Measurements from ENCODE around the gene CARMIL3. TPM values are rescaled to one million over a fixed set of nuclear protein-coding genes. Genes with fewer than 3 reads are reported as not detected.
"Not testable (repeated sequence)": the region's sequence is repeated elsewhere in the genome, so short reads cannot be mapped to it uniquely, and the experiment has no call there.

CARMIL3 gene
- total RNA-seq, 1 donor from 2014 or later, result 1.5 TPM

DNA sequence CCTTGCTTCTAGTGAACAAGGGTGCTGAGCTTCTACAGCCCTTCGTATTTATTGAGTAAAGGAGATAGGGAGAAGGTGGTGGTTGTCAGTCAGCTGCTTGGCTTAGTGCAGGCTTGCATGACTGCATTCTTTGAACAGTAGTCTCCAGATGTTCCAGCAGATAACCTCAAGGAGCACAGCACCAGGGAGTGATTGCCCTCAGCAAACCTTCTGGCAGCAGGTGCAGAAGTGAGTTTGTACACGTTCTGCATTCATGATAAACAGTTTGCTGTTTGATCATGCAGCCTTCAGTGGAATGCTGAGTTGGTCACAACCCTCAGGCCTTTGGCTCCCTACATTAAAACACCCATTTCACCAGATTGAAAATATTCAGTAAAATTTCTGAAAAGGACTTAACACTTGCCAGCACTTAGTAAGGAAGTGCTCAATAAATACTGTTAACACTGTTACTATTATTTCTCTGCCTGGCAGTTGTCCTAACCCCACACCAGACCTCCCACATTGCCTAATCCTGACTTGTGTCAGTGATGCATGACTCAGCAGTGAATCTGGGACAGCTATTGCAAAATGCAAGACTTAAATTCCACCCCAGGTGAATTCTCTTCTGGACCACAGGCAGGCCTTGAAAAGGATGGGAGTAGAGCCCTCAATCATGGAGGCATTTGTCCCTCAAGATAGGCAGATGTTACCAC, 18.9 kb upstream of the CARMIL3 start:
- peaks cover 15% of the 10 kb centered on the region for H3K9me3 Mint-ChIP-seq
- intact Hi-C loops (cut with micrococcal nuclease), result no loop called here
- no peaks in the 10 kb centered on the region for H3K36me3 Mint-ChIP-seq (ENCODE audit: low read depth)

DNA sequence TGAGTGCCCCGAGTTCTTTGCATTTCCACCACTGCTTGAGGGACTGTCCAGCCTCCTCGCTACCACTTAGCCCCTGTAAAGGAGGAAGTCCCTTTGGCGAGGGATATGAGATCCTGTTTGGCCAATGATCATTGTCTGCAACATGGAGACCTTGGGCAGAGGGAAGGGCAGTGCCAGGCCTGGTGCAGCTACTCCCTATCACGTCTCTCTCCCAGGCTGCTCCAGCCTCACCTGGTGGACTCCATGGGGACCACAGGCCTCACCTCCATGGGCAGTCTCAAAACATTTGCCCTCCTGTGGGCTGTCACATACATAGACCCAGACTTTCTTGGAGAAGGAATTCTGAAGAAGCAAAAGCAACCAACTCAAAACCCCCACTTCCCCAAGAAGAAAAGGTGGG, 16.0 kb upstream of the CARMIL3 start:
- not testable (repeated sequence) for H3K27me3 Mint-ChIP-seq; DNase-seq; H3K36me3 Mint-ChIP-seq (ENCODE audit: low read depth)
- Mint-ChIP-seq H3K9me3 (peaks cover 12% of the 10 kb centered on the region), H3K4me1 (peaks cover 13% of the 10 kb centered on the region), H3K4me3 (peak overlapping the region; percentile 91), H3K27ac (peak overlapping the region; percentile 40)
- intact Hi-C loops (cut with micrococcal nuclease), result loop anchor here (1.0 to 5.0 kb wide), 3 partner anchors 17 to 48 kb away; partner anchors contain the start of genes CARMIL3 and DHRS4L2

More for the DNA sequence above, 18.9 kb upstream of the CARMIL3 start:
- H3K27me3 Mint-ChIP-seq, result peaks cover 4% of the 10 kb centered on the region
- peaks cover 13% of the 10 kb centered on the region for H3K4me1 Mint-ChIP-seq
- H3K27ac Mint-ChIP-seq, result no peak overlapping the region
- H3K4me3 Mint-ChIP-seq, result no peak overlapping the region
- no peak for DNase-seq

DNA sequence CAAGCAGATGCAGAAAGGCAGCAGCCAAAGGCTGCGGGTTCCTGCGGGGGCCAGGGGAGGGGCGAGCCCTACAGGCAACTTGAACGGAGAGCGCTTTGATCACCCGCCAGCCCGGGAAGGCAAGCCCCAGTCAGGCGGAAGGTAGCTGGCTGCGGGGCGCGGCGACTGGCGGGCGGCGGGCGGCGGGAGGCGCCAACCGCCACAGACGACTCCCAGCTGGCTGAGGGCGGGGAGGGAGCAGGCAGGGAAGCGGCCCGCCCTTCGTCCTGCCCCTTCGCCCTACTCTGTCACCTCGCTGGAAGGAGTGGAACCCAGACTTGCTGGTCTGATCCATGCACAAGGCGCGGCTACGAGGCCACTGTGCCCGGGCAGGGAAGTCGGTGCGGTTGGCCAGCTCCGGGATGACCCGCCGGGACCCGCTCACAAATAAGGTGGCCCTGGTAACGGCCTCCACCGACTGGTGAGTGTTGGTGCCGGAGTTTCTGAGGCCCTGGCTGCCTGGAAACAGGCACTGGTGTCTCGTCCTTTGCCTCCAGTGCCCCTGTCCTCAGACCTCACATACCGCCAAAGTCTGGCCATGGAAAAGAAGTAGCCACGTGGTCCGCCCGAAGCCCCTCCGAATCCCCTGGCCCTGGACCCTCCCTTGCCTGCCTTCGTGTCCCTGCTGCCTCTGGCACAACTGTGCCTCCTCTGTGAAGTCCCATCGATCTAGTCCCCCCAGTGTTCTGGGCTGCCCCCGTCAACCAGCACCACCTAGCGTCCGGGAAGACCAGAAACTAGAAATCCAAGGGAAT, 15.4 kb upstream of the CARMIL3 start:
- Mint-ChIP-seq H3K4me1 (peaks cover 13% of the 10 kb centered on the region), H3K27me3 (peaks cover 3% of the 10 kb centered on the region), H3K36me3 (ENCODE audit: low read depth) (no peaks in the 10 kb centered on the region), H3K27ac (peak overlapping the region; percentile 87), H3K4me3 (peak overlapping the region; percentile 91), H3K9me3 (peaks cover 6% of the 10 kb centered on the region)
- intact Hi-C loops (cut with micrococcal nuclease), result loop anchor here (1.0 to 5.0 kb wide), 3 partner anchors 16 to 49 kb away; partner anchors contain the start of genes CARMIL3 and DHRS4L2
- DNase-seq, result peak; percentile 91

DNA sequence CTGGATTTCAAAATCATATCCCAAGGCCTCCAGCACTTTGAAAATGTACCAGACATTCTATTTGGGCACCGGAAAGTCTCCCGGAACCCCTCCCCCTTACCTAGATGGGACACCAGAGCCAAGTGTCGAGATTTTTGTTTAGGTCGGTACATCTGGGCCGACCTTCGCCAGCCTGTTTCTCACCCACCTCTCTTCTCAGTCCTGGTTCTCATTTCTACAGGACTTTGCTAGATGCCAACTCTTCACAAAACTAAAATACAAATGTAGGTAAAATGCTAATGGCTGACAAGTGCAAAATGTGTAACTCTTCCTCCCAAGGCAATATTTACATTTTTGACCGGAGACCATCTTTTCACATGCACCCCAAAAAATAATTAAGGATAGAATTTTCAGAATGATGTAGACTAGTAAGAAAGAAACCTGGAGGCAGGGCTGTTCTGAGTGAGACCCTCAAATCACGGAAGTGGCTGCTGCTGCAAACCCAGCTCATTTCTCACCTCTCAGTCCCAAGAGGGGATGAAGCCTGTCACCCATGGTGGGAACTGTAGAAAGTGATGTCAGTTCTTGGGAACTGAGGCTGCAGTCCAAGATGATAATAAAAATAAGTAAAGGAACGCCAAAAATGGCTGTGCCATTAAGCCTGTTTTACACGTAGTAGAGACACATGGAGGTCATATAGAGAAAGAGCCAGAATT, 14.7 kb upstream of the CARMIL3 start:
- not testable (repeated sequence) for H3K36me3 Mint-ChIP-seq (ENCODE audit: low read depth)
- H3K27ac Mint-ChIP-seq, result peak overlapping the region; percentile 87
- intact Hi-C loops (cut with micrococcal nuclease), result loop anchor here (1.0 to 5.0 kb wide), 3 partner anchors 15 to 50 kb away; partner anchors contain the start of genes CARMIL3 and DHRS4L2

DNA sequence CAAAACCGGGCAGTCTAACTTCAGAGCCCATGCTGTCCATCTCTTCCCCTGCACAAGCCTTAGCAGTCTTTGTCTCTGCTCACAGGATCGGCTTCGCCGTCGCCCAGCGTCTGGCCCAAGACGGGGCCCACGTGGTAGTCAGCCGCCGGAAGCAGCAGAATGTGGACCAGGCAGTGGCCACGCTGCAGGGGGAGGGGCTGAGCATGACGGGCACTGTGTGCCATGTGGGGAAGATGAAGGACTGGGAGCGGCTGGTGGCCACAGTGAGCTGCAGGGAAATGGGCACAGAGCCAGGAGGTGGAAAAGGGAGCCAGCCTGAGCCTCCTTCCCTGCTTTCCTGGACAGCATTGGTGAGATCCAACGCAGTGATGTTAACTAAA, 14.2 kb upstream of the CARMIL3 start:
- DNase-seq, result no peak
- no peaks in the 10 kb centered on the region for H3K36me3 Mint-ChIP-seq (ENCODE audit: low read depth)
- H3K4me3 Mint-ChIP-seq, result no peak overlapping the region
- peaks cover 3% of the 10 kb centered on the region for H3K27me3 Mint-ChIP-seq
- peaks cover 13% of the 10 kb centered on the region for H3K4me1 Mint-ChIP-seq
- H3K27ac Mint-ChIP-seq, result no peak overlapping the region
- H3K9me3 Mint-ChIP-seq, result peaks cover 5% of the 10 kb centered on the region
- intact Hi-C loops (cut with micrococcal nuclease), result loop anchor here (5.0 kb wide), 1 partner anchor 50 kb away; the partner anchor contains the start of gene DHRS4L2

More for the DNA sequence above, 14.7 kb upstream of the CARMIL3 start:
- not testable (repeated sequence) for H3K27me3 Mint-ChIP-seq, DNase-seq, H3K9me3 Mint-ChIP-seq
- Mint-ChIP-seq H3K4me1 (peaks cover 13% of the 10 kb centered on the region), H3K4me3 (peak overlapping the region; percentile 91)

DNA sequence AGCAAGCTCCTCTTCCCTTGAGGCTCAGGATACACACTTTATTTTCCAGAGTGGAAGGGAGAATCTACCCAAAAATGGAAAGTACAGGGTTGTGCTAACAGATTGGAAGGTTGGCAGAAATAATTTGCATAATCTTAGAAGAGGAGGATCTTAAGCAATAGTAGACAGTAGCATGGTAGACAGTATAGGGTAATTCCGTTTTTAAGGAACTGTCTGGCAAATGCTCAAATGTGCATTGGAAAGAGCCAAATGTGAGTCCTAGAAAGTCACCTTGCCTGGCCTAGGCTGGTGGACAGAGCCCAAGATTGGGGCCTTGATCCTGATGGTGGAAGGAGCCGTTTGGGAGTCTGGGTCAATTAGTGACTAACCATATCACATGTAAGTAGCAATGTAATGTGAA, 13.1 kb upstream of the CARMIL3 start:
- intact Hi-C loops (cut with micrococcal nuclease), result loop anchor here (5.0 kb wide), 1 partner anchor 51 kb away; the partner anchor contains the start of gene DHRS4L2
- DNase-seq, result no peak
- peaks cover 5% of the 10 kb centered on the region for H3K9me3 Mint-ChIP-seq
- H3K4me1 Mint-ChIP-seq, result peaks cover 13% of the 10 kb centered on the region
- H3K36me3 Mint-ChIP-seq (ENCODE audit: low read depth), result no peaks in the 10 kb centered on the region
- no peak overlapping the region for H3K4me3 Mint-ChIP-seq
- H3K27ac Mint-ChIP-seq, result no peak overlapping the region
- peaks cover 4% of the 10 kb centered on the region for H3K27me3 Mint-ChIP-seq

DNA sequence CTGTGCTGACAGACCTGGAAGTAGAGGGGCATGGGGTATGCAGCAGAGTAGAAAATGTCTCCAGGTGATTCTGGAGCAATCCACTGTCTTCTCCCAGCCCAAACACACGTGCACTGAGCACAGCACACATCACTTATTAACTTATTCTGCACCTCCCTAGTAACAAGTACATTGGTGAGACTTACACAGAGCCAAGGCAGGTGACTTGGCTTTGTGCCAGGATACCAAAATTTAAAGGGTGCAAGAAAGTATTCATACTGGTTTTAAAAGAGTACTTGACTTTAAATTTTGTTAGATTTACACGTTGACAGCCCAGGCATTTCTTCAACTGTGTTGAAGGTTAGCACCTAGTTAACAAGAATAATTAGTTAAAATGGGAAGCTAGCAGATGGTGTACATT, 11.1 kb upstream of the CARMIL3 start:
- H3K36me3 Mint-ChIP-seq (ENCODE audit: low read depth), result no peaks in the 10 kb centered on the region
- no peak for DNase-seq
- peaks cover 9% of the 10 kb centered on the region for H3K4me1 Mint-ChIP-seq
- H3K27ac Mint-ChIP-seq, result no peak overlapping the region
- H3K9me3 Mint-ChIP-seq, result no peaks in the 10 kb centered on the region
- intact Hi-C loops (cut with micrococcal nuclease), result no loop called here
- H3K27me3 Mint-ChIP-seq, result peaks cover 10% of the 10 kb centered on the region
- no peak overlapping the region for H3K4me3 Mint-ChIP-seq

DNA sequence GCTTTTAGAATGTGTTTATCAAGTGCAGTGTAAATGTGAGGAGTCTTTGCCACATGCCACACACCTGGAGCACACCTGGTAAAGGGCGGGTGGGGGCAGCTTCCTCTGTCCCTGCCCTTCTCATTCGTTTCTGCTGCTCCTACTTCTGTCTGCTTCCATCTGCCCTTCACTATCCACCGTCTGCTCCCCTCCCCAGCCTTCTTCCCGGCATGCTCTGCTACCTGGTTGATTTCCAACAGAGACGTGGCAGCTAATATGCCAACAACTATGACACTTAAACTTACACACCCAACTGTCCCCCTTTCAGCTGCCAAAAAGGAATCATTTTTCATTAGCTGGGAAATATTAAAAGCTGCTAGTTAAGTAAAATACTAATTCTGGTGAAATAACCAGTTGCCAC, 9.1 kb upstream of the CARMIL3 start:
- Mint-ChIP-seq H3K27ac (no peak overlapping the region), H3K27me3 (peaks cover 12% of the 10 kb centered on the region)
- DNase-seq, result no peak

DNA sequence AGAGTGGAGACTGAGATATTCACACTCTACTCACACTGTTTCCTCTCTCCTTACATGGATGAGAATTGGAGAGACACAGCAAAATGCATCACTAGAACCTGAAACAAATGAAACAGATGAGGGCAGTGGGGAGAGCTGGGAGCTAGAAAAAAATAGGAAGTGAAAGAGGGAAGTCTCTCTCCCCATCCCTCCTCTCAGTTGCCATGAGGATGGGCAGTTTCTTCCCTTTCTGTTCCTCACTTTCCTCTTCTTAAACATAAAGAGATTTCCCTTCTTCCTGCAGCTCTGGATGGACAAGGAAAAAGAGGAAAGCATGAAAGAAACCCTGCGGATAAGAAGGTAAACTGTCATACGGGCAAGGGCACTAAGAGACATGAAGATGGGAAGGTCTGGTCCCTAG, 2.8 kb upstream of the CARMIL3 start:
- H3K27ac Mint-ChIP-seq; DNase-seq; intact Hi-C loops (cut with micrococcal nuclease); H3K4me3 Mint-ChIP-seq; H3K36me3 Mint-ChIP-seq (ENCODE audit: low read depth); H3K9me3 Mint-ChIP-seq: not testable (repeated sequence)
- Mint-ChIP-seq H3K27me3 (peaks cover 25% of the 10 kb centered on the region), H3K4me1 (peaks cover 20% of the 10 kb centered on the region)

More for the DNA sequence above, 9.1 kb upstream of the CARMIL3 start:
- Mint-ChIP-seq H3K4me1 (no peaks in the 10 kb centered on the region), H3K36me3 (ENCODE audit: low read depth) (no peaks in the 10 kb centered on the region), H3K9me3 (no peaks in the 10 kb centered on the region), H3K4me3 (no peak overlapping the region)
- intact Hi-C loops (cut with micrococcal nuclease), result no loop called here

DNA sequence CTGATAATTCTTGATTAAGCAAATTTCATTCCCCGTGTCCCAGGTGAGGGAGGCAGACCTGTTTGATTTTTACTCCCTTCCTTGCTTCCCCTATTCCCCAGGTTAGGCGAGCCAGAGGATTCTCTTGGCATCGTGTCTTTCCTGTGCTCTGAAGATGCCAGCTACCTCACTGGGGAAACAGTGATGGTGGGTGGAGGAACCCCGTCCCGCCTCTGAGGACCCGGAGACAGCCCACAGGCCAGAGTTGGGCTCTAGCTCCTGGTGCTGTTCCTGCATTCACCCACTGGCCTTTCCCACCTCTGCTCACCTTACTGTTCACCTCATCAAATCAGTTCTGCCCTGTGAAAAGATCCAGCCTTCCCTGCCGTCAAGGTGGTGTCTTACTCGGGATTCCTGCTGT, 1.1 kb upstream of the CARMIL3 start:
- DNase-seq; intact Hi-C loops (cut with micrococcal nuclease); H3K9me3 Mint-ChIP-seq; H3K36me3 Mint-ChIP-seq (ENCODE audit: low read depth): not testable (repeated sequence)
- Mint-ChIP-seq H3K4me3 (peak overlapping the region; percentile 76), H3K27me3 (peaks cover 19% of the 10 kb centered on the region), H3K4me1 (peaks cover 20% of the 10 kb centered on the region), H3K27ac (peak overlapping the region; percentile 71)

DNA sequence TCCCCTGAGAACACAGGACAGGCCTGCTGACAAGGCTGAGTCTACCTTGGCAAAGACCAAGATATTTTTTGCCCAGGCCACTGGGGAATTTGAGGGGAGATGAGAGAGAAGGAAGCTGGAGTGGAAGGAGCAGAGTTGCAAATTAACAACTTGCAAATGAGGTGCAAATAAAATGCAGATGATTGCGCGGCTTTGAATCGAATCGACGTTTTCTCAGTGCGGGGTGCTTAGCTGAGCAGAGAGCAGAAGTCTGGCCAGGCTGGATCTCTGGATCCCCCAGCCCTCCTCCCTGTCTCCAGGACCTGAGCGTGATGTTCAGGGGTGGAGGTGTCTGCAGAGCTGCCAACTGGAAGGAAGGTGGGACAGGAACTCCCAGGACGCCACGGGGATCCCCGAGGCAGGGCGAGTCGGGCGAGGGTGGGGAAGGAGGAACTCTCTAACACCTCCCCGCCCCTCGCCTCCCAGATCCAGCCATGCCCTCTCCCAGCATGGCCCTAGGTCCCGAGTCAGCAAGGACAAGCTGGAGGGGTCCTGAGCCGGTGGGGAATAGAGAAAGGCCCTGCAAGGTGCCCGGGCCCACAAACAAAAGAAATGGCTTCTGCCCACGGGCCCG, 527 bp upstream of the CARMIL3 start:
- Mint-ChIP-seq H3K36me3 (ENCODE audit: low read depth) (no peaks in the 10 kb centered on the region), H3K4me1 (peaks cover 20% of the 10 kb centered on the region), H3K27ac (peak overlapping the region; percentile 76), H3K27me3 (peaks cover 19% of the 10 kb centered on the region), H3K9me3 (no peaks in the 10 kb centered on the region), H3K4me3 (peak overlapping the region; percentile 76)
- intact Hi-C loops (cut with micrococcal nuclease), result no loop called here
- DNase-seq, result no peak

DNA sequence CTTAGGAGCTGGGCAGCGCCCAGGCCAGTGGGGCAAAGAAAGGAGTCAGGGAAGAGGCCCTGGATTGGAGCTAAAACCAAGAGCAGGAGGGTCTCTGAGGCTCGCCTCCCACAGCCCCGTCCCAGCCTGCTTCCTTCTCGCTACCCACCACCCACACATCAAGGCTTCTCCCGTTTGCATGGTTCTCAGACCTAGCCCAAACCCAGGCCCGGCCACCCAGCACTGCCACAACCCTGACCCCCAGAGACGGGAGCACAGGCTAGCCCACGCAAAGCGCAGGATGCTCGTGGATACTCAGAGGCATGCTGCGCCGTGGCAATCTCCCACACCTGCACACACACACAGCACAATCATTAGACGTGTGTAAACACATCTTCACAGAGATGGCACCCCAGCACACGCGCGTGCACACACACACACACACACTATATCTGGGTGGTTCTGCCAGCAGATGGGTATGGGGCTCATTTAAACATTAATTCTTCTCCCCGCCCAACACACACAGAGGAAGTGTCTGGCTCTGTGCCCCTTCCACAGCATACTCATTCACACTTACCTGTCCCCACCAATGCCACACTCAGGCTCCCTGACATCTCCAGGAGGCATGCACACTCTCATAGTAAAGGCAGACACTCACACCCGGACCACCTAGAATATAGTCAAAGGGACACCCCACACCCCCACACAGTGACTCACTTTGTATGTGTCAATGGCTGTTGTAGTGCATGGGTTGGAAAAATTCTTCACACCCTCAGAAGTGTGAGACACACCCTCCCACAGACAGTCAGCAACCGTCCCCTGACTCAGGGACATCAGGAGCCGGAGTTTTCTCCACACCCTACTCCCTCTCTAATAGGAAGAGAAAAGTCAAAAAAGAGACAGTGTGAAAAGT, 1.1 kb downstream of the CARMIL3 start:
- DNase-seq, result peak; percentile 66
- Mint-ChIP-seq H3K9me3 (no peaks in the 10 kb centered on the region), H3K27ac (peak overlapping the region; percentile 74), H3K4me1 (peaks cover 20% of the 10 kb centered on the region), H3K4me3 (peak overlapping the region; percentile 76), H3K36me3 (ENCODE audit: low read depth) (no peaks in the 10 kb centered on the region), H3K27me3 (peaks cover 17% of the 10 kb centered on the region)
- intact Hi-C loops (cut with micrococcal nuclease), result loop anchor here (1.0 to 2.0 kb wide), 5 partner anchors 17 to 65 kb away; partner anchors contain the start of genes CPNE6, DCAF11, DHRS4L2 and NRL

All from activated CD4-positive, alpha-beta T cell treated with anti-CD3 and anti-CD28 coated beads, Interleukin-2, amount 10 ng/mL, durations not matched to agents 24 days and 14 days (primary cell).